Femur (tissue), 1 donor: ENCODE data around the gene ELF4.

Experiments used
- DNase-seq: peaks from one replicate; pipeline ENCODE4 v3.0.0-alpha.2; 2017

ELF4 gene

DNA sequence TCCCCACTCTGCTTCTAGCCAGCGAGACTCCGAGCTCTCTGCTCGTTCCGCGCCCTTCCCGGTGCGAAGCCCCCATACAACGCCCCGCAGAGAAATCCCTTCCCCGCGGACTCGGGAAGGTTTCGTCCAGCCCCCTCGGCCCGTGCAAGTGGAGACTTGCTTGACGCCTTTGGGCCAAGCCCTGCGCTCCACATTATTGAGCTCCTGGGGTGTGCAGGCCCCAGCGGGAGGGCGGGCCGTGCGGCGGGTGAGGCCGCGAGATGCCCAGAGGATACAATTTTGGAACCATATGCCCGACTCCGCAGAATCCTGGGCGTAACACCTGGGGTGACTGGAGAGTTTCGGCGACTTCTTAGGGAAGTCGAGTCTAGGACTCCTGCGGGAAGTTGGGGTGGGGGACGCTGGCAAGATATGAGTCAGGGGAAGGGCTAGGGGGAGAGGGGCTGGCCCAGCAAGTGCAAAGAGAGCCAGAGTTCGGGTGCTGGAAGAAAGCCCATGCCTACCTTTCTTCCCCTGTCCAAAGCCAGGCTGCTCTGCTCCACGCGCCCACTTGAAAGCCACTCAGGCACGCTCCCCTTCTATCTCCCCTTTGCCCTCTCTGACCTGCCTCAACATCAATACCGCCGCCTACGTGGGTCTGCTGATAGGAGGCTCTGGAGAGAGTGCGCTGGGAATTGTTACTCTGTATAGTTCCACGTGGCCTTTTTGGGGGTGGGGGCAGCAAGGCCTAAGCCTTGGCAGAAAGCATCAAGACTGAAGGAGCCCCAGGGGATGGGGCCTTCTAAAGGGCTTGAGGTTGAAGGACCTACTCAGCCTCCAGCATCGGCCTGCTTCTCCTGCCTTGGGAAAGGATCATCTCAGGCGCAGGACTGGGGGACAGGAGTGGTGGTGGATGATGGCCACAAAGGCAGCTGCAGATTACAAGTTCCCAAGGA, 1.2 kb upstream of the ELF4 start:
- peak; percentile 46 for DNase-seq

- DNase-seq: peak; percentile 43
Measured at GRCh38 chrX:130109429-130110378, 593 bp downstream of the ELF4 start.

GRCh38 chrX:130108647-130109428, 1.5 kb downstream of the ELF4 start:
- peak; percentile 39 for DNase-seq

DNA sequence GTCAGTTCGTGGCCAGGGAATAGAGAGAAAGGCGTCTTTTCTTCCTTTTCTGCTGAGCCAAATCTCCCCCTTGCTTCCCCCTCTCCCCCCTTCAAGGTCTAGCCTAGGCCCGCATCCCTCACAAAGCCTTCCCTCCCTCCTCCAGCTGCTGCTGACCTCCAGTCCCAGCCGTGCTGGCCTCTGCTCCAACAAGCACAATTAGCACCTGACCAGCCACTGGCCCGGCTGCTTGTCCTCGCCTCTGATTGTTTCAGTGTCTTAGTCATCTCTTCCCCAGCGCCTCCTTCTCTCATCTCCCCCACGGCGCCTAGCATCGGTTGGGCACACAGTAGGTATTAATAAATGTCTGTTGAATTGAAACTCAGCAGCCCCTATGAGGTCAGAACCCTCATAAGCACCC, 4.2 kb downstream of the ELF4 start:
- DNase-seq: no peak

DNA sequence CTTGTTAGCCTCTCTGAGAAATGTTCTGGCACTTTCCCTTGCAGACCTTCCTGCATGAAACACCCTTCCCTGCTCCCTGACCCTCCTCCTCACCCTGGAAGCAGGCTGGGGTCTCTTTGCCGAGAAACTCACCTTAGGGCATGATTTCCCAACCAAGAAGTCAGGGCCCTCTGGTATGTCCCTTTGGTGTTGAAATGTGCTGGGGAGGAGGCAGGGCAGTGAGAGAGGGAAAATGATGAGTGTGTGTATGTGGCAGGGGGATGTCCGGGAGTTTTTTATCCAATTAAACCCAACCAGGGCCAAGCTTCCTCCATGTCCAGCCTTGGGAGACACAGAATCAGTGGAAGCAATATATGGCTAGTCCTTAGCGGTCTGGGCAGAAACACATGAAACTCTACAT, 5.1 kb downstream of the ELF4 start:
- DNase-seq: no peak

DNA sequence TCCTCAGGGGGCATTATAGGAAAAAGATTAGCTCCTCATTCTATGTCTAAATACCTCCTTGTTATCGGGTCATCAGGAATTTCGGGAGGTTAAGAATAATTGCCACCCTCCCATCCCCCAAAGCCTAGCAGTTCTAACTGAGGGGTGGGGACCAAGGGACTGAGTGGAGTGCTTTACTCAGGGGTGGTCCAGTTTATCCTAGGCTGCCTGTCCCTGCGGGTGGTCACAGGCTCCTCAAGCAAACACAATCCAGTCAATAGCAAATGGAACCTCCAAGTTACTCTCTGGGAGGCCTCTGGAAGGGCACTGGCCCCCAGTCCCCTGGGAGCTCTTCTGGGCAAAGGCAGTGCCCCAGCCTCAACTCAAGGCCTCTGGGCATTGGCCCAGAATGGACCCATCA, 6.7 kb downstream of the ELF4 start:
- no peak for DNase-seq

GRCh38 chrX:130100180-130100579, 10.1 kb downstream of the ELF4 start:
- no peak for DNase-seq

- DNase-seq: no peak
Measured at GRCh38 chrX:130098210-130098552, 12.1 kb downstream of the ELF4 start.

DNA sequence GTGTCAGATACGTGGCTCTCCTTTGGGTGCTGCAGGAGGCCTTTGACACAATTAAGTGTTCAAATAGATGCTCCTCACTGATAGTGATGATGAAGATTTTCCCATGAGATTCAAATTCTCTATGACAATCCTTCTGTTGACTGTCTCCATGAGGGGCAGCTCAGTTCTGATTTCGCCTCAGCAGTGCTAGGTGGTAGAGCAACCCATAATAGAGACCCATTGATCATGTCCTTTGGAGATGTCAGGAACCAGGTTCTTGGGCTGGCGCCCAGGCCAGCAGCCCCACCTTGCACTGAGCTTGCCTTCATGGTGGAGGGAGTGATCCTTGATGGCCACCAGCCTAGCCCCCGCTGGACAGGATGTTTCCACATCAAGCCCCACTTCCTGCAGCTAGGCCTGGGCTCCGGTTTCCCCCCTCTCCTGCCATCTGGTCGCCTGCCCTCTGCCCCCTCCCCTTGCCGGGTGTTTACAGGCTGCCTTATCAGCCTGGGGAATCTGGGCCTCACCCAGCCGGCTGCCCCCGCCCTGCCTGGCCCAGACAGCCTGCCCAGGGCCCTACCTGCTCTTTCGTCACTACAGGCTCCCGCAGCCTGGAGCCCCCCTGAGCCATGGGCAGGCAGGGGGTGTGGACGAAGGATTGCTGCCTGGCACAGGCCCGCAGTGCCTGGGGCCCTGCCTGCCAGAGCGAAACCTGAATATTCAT, 12.6 kb downstream of the ELF4 start:
- no peak for DNase-seq

- DNase-seq: no peak
Measured at GRCh38 chrX:130095249-130096030, 14.9 kb downstream of the ELF4 start.

DNA sequence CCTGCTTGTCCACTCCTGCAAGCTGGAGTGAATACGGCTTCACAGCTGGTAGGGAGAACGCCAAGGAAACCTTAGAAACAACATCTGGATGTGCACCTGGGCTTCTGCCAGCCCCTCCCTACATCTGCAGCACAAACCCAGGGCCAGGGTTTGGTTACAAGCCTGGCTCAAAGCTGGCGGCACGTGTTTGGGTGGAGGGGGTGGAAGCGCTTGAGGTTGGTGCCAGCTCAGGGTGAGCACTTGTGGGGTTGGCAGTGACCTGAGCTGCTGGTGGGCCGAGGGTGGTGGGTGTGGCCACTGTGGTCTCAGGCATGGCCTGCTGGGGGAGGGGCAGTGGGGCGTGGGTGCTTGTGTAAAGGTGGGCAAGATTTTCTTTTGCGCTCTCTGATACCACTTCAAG, 15.6 kb downstream of the ELF4 start:
- DNase-seq: no peak

DNA sequence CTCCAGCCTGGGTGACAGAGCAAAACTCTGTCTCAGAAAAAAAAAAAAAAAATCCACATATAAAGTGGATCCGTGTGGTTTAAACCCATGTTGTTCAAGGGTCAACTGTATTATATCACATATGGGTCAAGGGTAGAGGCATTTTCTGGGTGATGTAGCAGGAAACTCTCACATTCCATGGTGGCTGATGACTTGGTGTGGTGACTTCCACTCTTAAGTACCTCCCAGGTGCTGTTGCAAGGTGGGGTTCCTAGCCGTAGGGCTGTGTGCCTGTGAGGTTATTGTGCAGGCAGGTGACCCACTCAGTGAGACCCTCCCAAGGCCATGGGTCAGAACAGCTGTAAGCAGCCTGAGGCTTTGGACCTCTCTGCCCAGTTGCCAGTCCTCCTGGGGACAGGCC, 17.0 kb downstream of the ELF4 start:
- no peak for DNase-seq

GRCh38 chrX:130091980-130092522, 18.2 kb downstream of the ELF4 start:
- peak; percentile 66 for DNase-seq

DNA sequence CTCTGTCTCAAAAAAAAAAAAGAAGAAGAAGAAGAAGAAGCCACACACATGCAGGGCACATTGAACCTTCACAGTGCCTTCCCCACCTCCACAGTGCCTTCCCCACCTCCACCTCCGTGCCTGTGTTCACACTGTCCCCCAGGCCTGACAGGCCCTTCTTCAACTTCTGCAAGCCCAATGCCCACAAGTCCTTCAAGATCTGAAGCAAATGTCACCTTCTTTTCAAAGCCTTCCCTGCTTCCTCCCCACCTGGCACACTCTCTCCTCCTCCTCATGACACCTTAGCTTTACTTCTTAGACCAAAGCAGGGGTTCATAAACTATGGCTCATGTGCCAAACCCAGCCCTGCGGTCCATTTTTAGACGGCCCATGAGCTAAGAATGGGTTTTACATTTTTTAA, 19.9 kb downstream of the ELF4 start:
- no peak for DNase-seq

DNA sequence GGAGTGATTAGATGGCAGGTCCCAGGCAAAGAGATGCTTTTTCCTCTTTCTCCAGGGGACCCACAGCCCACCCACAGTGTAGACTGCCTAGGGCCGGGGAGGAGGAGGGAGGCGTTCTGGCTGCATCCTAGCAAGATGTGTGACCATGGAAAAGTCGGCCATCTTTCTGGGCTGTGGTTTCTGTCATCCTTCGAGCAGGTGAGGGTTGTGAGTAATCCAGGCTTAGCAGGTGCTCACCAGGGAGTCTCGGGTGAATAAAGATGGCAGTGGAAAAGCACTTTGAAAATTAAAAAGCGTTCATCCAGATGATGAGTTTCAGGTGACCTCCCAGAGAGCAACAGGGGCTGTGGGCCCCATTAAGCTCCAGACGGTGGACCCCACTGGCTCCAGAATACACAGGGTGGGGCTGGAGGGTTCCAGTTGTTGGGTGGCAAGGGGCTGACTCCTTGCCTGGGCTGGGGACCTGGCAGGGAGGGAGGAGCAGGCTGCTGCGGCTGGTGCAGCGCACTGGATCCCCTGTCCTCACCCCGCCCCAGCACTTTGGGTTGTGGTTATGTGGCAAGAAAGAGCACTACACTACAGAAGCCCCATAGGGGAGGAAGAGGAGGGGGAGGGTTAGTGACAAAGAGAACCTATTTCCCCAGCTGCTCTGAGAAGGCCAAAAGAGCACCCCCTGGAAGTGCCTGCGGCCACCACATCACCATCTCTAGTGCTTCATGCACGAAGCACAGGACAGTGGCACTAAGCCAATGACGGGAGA, 23.7 kb downstream of the ELF4 start:
- no peak for DNase-seq

DNA sequence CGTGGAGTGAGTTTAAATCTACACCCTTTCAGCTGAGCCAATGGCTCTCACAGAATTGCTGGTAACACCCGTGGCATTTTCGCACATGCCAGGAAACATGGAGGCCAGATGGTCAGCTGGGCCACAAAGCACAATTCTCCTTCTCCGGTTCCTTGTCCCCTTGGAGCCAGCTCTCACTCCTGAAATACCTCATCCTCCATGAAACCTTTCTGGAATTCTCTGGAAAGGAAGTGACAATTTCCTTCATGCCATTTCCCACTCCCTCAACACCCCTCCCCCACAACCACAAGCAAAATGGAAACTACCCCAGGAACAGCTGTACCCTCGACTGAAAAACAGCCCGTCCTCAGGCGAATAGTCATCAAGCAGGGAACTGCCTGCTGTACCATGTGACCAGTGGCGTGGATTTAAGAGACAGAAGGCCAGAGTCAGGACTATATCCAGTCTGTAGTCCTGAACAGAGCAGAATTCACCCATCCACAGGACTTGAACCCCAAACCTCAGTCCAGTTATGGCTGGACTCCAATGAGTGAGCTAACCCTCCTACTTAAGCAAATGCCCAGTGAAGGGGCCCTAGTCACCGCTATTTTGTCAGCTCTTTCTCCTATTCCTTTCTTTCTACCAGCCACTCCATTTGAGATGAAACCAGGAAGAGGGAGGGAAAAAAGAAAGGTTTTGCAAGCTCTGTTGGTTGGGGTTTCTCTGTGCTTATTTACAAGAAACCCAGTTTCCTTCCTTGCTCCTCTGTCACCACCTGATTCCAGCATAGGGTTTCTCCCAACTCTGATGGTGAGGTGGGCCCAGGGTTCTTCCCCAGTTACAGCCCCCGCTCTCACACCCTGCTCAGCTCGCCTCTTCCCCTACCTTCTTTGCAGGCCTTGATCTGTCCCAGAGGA, 24.5 kb downstream of the ELF4 start:
- DNase-seq: no peak

DNA sequence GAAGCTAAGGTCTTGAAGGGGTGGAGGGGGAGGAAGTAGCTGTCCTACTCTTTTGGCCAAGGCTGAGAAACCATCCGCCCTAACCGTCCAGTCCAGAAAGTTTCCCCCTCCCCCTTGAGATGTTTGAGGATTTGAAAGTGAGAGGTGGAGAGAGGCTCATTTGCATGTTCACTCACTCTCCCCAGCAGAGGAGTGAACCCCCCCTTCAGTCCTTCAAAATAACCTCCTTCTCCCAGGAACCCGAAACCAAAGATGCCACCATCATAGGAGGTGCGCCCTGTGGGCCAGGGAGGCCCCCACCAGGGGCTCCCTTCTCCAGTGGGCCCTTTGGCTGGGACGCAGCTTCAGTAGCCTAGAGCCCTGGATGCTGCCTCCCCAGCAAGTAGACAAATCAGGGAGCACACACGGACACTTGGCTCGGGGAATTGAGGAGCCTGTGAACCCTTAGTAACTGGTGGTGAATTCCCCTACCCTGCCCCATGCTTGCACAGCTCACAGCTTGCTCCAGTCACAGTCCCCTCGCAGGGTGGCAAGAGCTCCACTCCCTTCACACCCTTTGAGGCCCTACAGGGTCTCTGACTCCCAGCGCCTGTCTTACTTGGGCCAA, 25.6 kb downstream of the ELF4 start:
- DNase-seq: no peak

DNA sequence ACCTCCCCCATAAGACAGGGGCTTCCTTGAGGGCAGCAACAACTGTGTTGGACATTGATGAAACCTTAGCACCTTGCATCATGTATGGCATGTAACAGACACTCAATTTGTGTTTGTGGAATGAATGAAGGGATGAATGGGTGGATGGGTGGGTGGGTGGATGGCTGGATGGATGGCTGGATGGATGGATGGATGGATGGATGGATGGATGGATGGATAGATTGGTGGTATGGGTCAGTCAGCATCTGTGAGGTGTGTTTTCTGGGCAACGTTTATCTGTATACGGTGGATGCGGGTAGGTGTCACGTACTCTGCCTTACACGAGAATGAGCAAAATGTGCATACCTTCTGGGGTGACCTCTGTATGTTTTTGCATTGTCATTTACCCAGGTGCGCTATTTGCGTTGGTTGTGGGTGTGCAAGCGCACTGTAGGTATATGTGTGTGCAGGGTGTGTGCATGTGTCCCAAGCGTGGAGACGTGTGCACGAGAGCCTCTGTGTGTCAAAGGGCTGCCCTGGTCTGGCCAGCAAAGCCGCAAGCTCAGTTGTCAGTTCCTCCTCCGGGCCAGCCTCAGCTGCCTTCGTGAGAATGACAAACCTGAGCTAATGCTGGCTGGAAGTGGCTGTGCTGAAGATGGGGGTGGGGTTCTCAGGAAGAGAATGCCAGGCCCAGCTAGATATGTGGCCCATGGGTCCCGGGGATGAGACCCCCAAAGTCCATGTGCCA, 26.5 kb downstream of the ELF4 start:
- no peak for DNase-seq
